Measurements from ENCODE around the gene FRMPD3.

DNA sequence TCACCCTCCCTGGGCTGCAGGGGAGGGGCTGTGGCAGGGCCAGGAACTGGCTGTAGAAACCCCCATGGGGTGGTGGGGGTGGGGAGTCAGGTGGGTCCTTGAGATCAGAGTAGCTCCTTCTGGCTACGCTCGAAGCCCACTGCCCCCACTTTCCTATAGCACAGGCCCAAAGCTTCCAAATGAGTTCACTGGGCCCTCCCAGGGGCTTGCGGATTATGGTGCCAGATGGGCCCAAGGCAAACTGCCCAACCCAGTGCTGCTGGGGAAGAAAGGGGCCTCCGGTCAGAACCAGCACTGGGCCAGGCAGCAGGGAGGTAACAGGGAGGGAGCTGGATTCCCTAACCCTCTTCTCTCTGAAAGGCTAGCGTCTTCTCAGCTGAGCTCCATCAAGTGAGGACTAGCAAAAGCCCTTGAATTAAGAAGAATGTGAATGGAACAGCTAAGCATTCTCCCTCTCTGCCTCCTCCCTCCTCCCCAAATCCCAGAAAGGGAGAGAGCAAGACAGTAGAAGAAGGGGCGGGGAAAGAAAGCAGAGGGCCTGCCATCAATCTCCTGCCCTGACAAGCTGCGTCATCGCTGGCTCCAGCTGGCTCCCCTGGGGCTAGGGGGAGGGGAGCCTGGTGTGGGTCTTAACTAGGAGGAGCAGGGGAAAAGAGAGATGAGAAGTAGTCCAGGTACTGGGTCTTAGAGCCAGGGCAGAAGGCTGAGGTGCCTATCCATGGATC lies 34.7 kb downstream of the FRMPD3 start:
- TF ChIP-seq POLR2A (IDR thresholded peaks at IDR 0.05), result no peak
- TF ChIP-seq POLR2AphosphoS5 (IDR thresholded peaks at IDR 0.05), result no peak
- no peak for TF ChIP-seq CTCF (IDR thresholded peaks at IDR 0.05)

Measured in breast epithelium (tissue), 3 donors.